Measurements from ENCODE around the gene OR5H2. TPM values are rescaled to one million over a fixed set of nuclear protein-coding genes. Genes with fewer than 3 reads are reported as not detected.

The OR5H2 gene
- not detected in 2 replicates for total RNA-seq
- long read RNA-seq, result 0 reads

DNA sequence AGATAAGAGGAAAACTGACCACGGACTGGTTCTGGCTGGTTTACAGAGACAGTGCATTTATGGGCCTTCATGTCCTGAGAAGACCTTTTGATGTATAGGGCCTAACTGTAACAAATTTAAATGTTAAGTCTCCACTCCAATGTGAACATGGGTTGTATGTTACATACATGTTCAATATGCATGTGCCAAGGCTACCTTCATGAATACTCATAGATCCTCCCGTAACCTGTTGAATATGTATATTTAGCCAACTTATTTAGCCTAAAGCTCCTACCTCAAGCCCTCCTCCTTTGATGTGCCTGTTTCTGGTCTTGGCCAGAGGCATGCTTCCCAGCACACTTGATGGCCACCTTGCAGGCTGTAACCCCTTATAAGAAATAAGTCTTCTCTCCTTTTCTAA lies at the start of gene OR5H2:
Gene OR5H2, plus strand, starts transcription at position 301 of the 400 bp plus-strand sequence. CDS start 398 bp downstream, outside the sequence.
- TF ChIP-seq, protein P1, sequence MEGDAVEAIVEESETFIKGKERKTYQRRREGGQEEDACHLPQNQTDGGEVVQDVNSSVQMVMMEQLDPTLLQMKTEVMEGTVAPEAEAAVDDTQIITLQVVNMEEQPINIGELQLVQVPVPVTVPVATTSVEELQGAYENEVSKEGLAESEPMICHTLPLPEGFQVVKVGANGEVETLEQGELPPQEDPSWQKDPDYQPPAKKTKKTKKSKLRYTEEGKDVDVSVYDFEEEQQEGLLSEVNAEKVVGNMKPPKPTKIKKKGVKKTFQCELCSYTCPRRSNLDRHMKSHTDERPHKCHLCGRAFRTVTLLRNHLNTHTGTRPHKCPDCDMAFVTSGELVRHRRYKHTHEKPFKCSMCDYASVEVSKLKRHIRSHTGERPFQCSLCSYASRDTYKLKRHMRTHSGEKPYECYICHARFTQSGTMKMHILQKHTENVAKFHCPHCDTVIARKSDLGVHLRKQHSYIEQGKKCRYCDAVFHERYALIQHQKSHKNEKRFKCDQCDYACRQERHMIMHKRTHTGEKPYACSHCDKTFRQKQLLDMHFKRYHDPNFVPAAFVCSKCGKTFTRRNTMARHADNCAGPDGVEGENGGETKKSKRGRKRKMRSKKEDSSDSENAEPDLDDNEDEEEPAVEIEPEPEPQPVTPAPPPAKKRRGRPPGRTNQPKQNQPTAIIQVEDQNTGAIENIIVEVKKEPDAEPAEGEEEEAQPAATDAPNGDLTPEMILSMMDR (IDR thresholded peaks at IDR 0.05), result no peak
- Mint-ChIP-seq H3K36me3 (ENCODE audit: unreplicated experiment) (no peaks in the 10 kb centered on the region), H3K4me1 (ENCODE audit: unreplicated experiment) (no peaks in the 10 kb centered on the region), H3K27me3 (ENCODE audit: unreplicated experiment) (no peaks in the 10 kb centered on the region), H3K27ac (ENCODE audit: unreplicated experiment) (no peak within 1 kb of the TSS), H3K4me3 (ENCODE audit: unreplicated experiment) (no peak within 1 kb of the TSS), H3K9me3 (ENCODE audit: unreplicated experiment) (no peaks in the 10 kb centered on the region)
- DNase-seq (ENCODE audit: extremely low spot score, unreplicated experiment), result no peak

DNA sequence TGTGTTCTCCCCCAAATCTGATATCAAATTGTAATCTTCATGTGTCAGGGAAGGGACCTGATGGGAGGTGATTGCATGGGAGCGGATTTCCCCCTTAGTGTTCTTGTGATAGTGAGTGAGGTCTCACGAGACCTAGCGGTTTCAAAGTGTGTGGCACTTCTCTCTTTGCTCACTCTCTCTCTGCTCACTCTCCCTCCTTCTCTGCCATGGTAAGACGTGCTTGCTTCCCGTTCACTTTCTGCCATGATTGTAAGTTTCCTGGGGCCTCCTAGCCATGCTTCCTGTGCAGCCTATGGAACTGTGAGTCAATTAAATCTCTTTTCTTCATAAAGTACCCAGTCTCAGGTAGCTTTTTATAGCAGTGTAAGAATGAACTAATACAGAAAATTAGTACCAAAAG lies 48.8 kb upstream of the OR5H2 start:
- no peaks in the 10 kb centered on the region for H3K9me3 Mint-ChIP-seq (ENCODE audit: unreplicated experiment)
- peaks cover 2% of the 10 kb centered on the region for H3K27me3 Mint-ChIP-seq (ENCODE audit: unreplicated experiment)
- no peak overlapping the region for H3K27ac Mint-ChIP-seq (ENCODE audit: unreplicated experiment)
- DNase-seq (ENCODE audit: extremely low spot score, unreplicated experiment), result no peak
- TF ChIP-seq, protein P1 (IDR thresholded peaks at IDR 0.05), result no peak
- H3K36me3 Mint-ChIP-seq (ENCODE audit: unreplicated experiment), result no peaks in the 10 kb centered on the region
- no peak overlapping the region for H3K4me3 Mint-ChIP-seq (ENCODE audit: unreplicated experiment)
- no peaks in the 10 kb centered on the region for H3K4me1 Mint-ChIP-seq (ENCODE audit: unreplicated experiment)

DNA sequence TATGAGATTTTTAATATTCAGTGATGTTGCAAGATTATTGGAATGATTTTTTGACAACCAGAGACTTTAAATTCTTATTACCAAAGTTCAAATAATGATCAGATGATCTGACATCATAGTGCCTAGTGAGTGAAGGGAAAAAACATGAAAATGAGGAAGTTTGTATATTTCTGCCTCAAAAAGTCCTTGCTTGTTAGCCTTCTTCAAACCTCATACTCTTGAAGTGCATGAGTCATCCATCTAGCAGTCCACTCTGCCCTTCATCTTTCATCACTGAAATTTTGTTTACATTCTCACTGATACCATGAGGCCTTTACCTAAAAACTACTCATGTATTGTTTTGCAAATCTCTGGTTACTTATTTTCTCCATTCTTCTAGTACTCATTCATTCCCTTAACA lies 42.2 kb upstream of the OR5H2 start:
- Mint-ChIP-seq H3K27ac (ENCODE audit: unreplicated experiment) (no peak overlapping the region), H3K9me3 (ENCODE audit: unreplicated experiment) (no peaks in the 10 kb centered on the region), H3K4me1 (ENCODE audit: unreplicated experiment) (no peaks in the 10 kb centered on the region), H3K27me3 (ENCODE audit: unreplicated experiment) (no peaks in the 10 kb centered on the region), H3K4me3 (ENCODE audit: unreplicated experiment) (no peak overlapping the region), H3K36me3 (ENCODE audit: unreplicated experiment) (no peaks in the 10 kb centered on the region)
- TF ChIP-seq, protein P1 (IDR thresholded peaks at IDR 0.05), result no peak
- DNase-seq (ENCODE audit: extremely low spot score, unreplicated experiment), result no peak

DNA sequence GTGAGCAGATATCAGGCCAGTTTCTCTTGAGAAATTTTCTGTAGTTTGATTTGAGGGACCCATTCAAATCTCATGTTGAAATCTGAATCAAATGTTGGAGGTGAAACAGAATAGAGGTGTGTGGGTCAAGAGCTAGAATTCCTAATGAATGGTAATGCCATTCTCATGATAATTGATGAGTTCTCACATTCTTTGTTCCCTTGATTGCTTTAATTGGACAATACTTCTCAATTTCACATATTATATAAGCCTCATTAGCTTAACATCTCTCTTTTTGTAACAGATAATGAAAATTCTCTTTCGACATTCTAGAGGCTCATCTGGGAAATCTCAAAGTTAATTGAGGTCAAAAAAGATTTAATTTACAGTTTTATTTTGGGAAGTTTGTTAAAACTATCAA lies 40.1 kb upstream of the OR5H2 start:
- TF ChIP-seq, protein P1 (IDR thresholded peaks at IDR 0.05), result no peak
- Mint-ChIP-seq H3K4me1 (ENCODE audit: unreplicated experiment) (no peaks in the 10 kb centered on the region), H3K9me3 (ENCODE audit: unreplicated experiment) (no peaks in the 10 kb centered on the region)

DNA sequence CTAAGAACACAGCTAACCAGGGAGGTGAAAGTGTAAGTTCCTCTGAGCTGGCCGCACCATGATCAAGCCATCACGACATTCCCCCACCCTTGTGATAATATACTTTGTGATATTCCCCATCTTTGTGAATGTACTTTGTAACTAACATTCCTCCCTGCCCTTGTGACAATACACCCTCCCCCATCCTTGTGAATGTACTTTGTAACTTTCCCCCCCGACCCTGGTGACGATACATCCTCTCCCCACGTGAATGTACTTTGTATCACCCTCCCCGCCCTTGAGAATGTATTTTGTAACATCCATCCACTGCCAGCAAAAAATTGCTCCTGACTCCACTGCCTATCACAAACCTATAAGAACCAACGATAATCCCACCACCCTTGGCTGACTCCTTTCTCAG lies 38.5 kb upstream of the OR5H2 start:
- Mint-ChIP-seq H3K4me3 (ENCODE audit: unreplicated experiment) (no peak overlapping the region), H3K36me3 (ENCODE audit: unreplicated experiment) (no peaks in the 10 kb centered on the region), H3K27ac (ENCODE audit: unreplicated experiment) (no peak overlapping the region), H3K9me3 (ENCODE audit: unreplicated experiment) (no peaks in the 10 kb centered on the region), H3K27me3 (ENCODE audit: unreplicated experiment) (no peaks in the 10 kb centered on the region), H3K4me1 (ENCODE audit: unreplicated experiment) (no peaks in the 10 kb centered on the region)
- no peak for DNase-seq (ENCODE audit: extremely low spot score, unreplicated experiment)
- TF ChIP-seq, protein P1 (IDR thresholded peaks at IDR 0.05), result no peak

More for the DNA sequence above, 40.1 kb upstream of the OR5H2 start:
- H3K36me3 Mint-ChIP-seq (ENCODE audit: unreplicated experiment), result no peaks in the 10 kb centered on the region
- H3K27me3 Mint-ChIP-seq (ENCODE audit: unreplicated experiment), result no peaks in the 10 kb centered on the region
- no peak for DNase-seq (ENCODE audit: extremely low spot score, unreplicated experiment)
- H3K27ac Mint-ChIP-seq (ENCODE audit: unreplicated experiment), result no peak overlapping the region
- no peak overlapping the region for H3K4me3 Mint-ChIP-seq (ENCODE audit: unreplicated experiment)

Data from osteocyte (in vitro differentiated cells).